Spleen (tissue), 7 donors: ENCODE measurements around the gene PSG6.
"Not testable (repeated sequence)": the region's sequence is repeated elsewhere in the genome, so short reads cannot be mapped to it uniquely, and the experiment has no call there.

Source experiments
- POLR2A ChIP-seq, 3 donors: fragments of 450-650 bp; IDR thresholded peaks; one replicate each; pipeline ENCODE4 v1.5.1; 2017; ENCODE audit warnings: antibody characterized with exemption in 3 of 3, mild to moderate bottlenecking in 1 of 3
- POLR2AphosphoS5 ChIP-seq, 3 donors: sonication (generic); formaldehyde crosslinking; IDR thresholded peaks; one replicate each; pipeline ENCODE4 v1.5.1; 2017; ENCODE audit warnings: antibody characterized with exemption in 3 of 3
- TF ChIP-seq, protein P1 (sequence below), 11 experiments: fragments of 200-600 bp in 7 of 11; fragments of 450-650 bp in 4 of 11; sonication (generic) in 4 of 11; IDR thresholded peaks in 8 of 11; conservative IDR thresholded peaks in 3 of 11; 1 replicate in 7 of 11; 2 replicates in 4 of 11; pipeline versions ENCODE4 v1.4.0 to v1.8.0; 2016 to 2021; ENCODE audit warnings: antibody characterized with exemption in 11 of 11, inconsistent platforms in 4 of 11, mild to moderate bottlenecking in 1 of 11
- donor health status: DM: no; HTN: no; CAD: no; lungs with moderate emphysema.
- donor health status: DM: no; HTN: no; CAD: no.
- donor health status: DM: no; HTN: no; CAD: no.

DNA sequence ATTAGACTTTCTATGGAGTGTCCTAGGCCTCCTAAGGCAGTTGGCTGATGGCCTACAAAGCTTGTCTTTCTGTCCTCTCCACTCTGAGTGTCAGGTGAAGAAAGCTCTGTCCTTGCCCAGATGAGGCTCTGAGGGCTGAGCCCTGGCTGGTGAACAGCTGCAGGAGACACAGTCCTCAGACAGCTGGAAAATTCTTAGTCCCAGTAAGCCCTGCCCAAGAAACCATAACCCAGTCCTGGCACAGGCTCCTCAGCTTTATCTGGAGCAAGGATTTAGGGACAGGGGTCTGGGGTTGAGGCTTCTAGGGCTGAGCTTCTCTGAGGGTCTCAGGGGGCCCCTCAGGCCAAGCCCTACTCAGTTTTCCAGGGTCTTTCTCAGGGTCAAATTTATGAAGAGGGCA, 17.0 kb upstream of the PSG6 start:
- TF ChIP-seq, protein P1, sequence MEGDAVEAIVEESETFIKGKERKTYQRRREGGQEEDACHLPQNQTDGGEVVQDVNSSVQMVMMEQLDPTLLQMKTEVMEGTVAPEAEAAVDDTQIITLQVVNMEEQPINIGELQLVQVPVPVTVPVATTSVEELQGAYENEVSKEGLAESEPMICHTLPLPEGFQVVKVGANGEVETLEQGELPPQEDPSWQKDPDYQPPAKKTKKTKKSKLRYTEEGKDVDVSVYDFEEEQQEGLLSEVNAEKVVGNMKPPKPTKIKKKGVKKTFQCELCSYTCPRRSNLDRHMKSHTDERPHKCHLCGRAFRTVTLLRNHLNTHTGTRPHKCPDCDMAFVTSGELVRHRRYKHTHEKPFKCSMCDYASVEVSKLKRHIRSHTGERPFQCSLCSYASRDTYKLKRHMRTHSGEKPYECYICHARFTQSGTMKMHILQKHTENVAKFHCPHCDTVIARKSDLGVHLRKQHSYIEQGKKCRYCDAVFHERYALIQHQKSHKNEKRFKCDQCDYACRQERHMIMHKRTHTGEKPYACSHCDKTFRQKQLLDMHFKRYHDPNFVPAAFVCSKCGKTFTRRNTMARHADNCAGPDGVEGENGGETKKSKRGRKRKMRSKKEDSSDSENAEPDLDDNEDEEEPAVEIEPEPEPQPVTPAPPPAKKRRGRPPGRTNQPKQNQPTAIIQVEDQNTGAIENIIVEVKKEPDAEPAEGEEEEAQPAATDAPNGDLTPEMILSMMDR (IDR thresholded peaks at IDR 0.05 in 8 of 11, conservative IDR thresholded peaks at IDR 0.05 in 3 of 11): not testable (repeated sequence)
- not testable (repeated sequence) for TF ChIP-seq POLR2A, POLR2AphosphoS5 (IDR thresholded peaks at IDR 0.05)
